GM18502 (cell line): ENCODE results near the gene AHCTF1.
"Not testable (repeated sequence)": the region's sequence is repeated elsewhere in the genome, so short reads cannot be mapped to it uniquely, and the experiment has no call there.

Source experiments
- ATAC-seq: cut with Tn5 transposase; IDR thresholded peaks from one replicate; pipeline ENCODE4 v1.9.1; 2021; ENCODE audit warnings: mild to moderate bottlenecking; ENCODE audit not compliant: unreplicated experiment, poor library complexity

The AHCTF1 gene

DNA sequence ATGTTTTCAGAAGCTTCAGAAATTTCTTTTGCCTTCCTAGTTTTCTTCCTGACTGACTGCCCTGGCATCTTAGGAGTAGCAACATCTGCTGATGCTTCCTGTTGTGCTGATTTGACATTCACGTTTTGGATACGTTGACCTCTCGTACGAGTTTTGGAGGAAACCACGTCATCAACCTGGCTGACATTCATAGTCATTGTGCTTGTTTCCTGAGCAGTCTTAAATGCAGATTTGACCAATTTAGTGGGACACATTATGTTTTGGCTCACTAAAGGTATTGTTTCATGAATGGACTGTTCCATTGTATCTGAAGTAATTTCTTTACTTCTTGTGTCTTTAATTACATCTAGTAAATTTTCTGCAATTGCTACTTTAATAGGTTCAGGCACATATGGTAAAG lies 81.1 kb downstream of the AHCTF1 start:
- not testable (repeated sequence) for ATAC-seq

GRCh38 chr1:246843876-246844275 lies 87.9 kb downstream of the AHCTF1 start:
- ATAC-seq, result no peak

DNA sequence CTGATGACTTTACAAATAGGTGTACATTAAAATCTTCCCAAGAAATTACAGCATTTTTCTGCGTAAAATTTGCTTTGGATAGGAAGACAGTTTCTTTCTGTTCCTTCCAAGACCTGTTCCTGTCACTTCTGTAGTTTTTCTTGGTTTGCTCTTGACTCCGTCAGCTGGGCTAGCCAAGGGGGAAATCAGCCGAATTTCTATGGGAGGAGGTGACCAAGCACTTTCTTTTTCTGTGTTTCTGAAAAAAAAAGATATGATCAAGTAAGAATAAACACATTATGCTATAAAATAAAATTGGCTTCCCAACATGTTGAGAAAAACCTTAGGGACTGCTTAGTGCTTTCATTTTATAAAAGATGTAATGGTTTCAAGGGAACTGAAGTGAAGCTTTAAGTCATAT lies 91.0 kb downstream of the AHCTF1 start:
- ATAC-seq, result not testable (repeated sequence)

- ATAC-seq, result no peak
Measured at GRCh38 chr1:246838118-246838456, 93.7 kb downstream of the AHCTF1 start.

DNA sequence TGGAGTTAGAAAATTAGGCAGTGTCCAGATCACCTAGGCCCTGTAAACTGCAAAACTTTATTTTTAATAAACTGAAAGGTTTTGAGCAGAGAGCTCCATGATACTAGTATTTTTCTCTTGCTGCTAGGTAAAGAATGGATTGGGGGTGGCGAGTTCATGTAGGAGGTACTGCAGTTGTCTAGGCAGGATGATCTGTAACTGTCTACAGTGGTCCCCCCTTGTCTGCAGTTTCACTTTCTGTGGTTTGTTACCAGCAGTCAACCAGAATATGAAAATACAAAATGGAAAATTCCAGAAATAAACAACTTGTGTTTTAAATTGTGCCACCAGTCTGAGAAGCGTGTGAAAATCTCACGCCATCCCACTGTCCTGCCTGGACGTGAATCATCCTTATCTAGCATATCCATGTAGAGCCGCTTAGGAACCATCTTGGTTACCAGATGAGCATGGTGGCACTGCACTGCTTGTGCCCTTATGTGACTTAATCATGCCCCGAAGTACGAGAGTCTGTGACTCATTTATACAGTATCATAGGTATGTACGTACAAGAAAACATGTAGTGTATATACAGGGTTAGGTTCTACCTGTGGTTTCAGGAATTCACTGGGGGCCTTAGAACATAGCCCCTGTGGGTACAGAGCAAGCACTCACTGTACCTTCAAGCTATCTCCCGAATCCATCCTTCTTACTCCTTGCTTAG lies 94.2 kb downstream of the AHCTF1 start:
- peak; percentile 64 for ATAC-seq

- no peak for ATAC-seq
Measured at GRCh38 chr1:246836209-246836966, 95.4 kb downstream of the AHCTF1 start.

DNA sequence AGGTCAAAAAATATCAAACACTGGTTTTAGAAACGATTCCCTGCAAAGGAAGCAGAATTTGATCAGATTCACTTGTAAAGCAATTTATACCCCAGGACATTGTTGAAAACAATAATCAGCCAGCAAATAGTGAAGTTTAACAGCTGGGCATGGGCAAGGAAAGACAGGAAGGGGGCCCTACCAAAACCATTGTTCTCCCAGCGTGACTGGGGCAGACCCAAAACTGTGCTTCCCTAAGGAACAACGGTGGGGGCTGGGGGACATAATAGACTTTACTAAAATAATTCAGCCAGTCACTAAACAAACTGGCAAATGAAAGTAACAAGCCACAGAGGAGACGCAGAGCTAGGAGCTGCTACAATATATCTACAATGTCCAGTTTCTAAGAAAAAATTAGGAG lies 100.2 kb downstream of the AHCTF1 start:
- no peak for ATAC-seq

DNA sequence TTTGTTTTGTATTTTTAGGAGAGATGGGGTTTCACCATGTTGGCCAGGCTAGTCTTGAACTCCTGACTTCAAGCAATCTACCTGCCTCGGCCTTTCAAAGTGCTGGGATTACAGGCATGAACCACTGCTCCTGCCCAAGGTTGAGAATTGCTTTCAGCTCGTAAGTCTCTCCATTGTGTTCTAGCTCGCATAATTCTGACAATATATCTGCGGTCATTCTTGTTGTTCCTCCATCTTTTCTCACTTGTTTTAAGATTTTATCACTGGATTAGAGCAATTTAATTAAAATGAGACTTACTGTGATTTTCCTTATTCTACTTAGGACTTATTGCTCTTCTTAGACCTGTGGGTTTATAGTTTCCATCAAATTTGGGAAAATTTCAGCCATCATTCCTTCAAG lies 102.9 kb downstream of the AHCTF1 start:
- ATAC-seq, result no peak

- no peak for ATAC-seq
Measured at GRCh38 chr1:246827396-246827795, 104.4 kb downstream of the AHCTF1 start.

GRCh38 chr1:246825557-246826175 lies 106.1 kb downstream of the AHCTF1 start:
- no peak for ATAC-seq

DNA sequence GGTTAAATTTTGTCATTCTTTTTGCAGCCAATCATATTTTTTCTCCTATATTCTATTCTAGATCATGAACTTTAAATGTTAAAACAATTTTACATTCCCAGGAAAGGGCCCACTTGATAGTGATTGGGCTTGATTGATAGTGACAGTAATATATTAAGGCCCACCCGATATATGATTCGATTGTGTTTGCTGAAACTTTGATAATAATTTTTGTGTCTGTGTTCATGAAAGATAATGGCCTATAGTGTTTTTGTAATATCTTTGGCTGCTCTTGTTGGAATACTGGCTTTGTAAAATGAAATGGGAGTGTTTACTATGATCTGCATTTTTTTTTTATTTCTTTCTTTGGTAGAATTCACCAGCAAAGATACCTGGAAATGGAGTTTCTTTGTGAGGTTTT lies 107.2 kb downstream of the AHCTF1 start:
- ATAC-seq, result no peak

- not testable (repeated sequence) for ATAC-seq
Measured at GRCh38 chr1:246822154-246822553, 109.6 kb downstream of the AHCTF1 start.

DNA sequence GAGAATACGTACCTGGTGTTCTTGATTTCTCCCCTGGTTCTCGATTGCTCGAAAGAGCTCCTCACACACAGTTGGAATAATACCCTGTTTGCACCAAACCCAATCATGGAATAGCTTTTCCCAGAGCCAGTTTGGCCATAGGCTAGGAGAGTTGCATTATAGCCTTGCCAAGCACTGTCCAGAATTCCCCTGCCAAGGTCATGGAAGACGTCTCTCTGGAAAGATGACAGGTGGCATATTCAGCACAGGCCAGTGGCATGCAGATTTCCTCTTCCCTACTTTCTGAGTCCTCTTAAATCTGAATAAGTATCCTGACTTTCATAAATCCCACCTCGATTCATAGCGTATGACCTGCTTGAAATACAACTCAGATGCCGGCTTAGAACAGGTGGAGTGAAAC lies 111.1 kb downstream of the AHCTF1 start:
- ATAC-seq, result no peak

GRCh38 chr1:246817778-246818177 lies 114.0 kb downstream of the AHCTF1 start:
- not testable (repeated sequence) for ATAC-seq

DNA sequence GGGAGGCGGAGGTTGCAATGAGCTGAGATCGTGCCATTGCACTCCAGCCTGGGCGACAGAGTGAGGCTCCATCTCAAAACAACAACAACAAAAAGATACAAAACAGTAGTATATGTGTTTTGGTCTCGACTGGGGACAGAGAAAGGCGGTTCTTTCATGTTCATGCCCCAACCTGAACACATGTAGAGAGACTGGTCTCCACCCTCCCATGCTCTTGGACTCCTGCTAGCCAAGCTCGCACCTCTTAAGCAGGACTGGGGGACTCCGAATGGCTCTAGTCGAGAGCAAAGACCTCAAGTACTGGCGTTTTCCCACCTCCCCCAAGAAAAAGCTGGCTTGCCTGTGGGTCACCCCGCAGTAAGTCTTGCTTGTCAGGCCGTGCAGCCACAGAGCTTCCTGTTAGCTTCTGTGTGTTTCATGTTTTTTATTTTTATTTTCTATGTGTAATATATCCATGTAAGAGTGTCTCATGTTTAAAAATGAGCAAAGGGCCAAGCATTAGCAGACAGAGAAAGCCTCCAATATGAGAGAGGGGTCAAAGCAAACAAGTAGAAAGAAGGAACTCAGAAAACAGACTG lies 116.0 kb downstream of the AHCTF1 start:
- no peak for ATAC-seq

DNA sequence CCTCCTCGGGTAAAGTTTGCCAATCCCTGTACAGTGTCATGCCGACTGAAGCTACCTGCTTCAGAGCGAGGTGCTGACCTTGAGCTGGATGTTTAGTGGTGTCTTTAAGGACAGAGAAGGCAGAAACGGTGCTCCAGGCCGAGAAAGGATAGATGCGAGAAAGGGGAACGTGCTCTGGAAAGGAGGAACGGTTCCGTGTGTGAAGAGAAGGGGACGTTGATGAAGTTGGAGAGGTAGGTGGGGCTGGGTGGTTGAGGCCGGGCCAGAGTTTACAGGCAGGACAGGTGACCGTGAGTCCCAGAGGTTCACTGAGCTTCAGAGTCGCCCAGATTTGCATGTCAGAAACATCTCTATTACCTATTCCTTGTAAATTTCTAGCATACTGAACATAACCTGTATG lies 116.9 kb downstream of the AHCTF1 start:
- no peak for ATAC-seq

GRCh38 chr1:246813325-246813724 lies 118.4 kb downstream of the AHCTF1 start:
- not testable (repeated sequence) for ATAC-seq

DNA sequence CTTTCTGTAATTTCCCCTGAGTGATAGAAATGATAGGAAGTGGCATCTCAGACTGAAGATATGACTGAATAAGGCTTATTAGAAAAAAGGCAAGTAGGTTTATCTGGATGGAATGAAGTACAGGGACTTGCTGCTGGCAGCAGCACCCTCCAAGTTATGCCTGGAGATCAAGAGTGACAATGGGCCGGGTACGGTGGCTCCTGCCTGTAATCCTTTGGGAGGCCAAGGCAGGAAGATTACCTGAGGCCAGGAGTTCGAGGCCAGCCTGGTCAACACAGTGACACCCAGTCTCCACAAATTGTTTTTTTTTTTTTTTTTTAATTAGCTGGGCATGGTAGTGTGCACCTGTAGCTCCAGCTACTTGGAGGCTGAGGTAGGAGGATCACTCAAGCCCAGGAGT lies 119.8 kb downstream of the AHCTF1 start:
- ATAC-seq, result no peak

DNA sequence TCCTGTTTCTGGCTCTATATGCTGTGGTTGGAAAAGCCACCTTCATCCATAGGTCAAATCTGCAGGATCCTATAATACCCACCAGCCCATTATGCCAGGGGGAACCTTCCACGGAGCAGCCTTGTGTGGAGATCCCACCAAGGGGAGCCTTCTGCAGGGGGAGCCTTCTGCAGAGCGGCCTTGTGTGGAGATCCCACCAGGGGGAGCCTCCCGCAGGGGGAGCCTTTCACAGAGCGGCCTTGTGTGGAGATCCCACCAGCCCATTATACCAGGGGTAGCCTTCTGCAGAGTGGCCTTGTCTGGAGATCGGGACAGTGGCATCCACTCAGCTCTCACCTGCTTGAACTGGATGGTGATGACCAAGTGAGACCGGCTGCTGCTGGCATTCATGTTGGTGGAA lies 122.3 kb downstream of the AHCTF1 start:
- ATAC-seq, result no peak

DNA sequence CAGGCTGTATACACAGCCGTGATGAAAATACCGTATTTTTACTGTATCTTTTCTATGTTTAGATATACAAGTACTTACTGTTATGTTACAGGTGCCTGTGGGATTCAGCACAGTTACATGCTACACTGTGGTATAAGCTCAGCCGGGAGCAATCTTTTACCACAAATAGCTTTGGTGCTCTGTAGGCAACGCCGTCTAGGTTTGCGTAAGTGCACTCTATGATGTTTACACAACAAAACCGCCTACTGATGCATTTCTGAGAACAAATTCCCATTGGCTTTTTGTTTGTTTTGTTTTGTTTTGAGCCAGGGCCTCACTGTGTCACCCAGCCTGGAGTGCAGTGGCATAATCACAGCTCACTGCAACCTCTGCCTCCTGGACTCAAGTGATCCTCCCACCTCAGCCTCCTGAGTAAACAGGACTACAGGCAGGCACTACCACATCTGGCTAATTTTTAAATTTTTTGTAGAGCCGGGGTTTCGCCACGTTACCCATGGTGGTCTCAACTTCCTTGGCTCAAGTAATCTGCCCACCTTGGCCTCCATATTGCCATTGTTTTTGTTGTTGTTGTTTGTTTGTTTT lies 126.5 kb downstream of the AHCTF1 start:
- no peak for ATAC-seq

- no peak for ATAC-seq
Measured at GRCh38 chr1:246803883-246804282, 127.9 kb downstream of the AHCTF1 start.
